ENCODE measurements around the gene LYAR. TPM values are rescaled to one million over a fixed set of nuclear protein-coding genes. Genes with fewer than 3 reads are reported as not detected.

Gene LYAR
- total and polyA plus RNA-seq, 2 of the 4 experiments (the other 2 are of a cell fraction), result 5.4 to 8.2 TPM

DNA sequence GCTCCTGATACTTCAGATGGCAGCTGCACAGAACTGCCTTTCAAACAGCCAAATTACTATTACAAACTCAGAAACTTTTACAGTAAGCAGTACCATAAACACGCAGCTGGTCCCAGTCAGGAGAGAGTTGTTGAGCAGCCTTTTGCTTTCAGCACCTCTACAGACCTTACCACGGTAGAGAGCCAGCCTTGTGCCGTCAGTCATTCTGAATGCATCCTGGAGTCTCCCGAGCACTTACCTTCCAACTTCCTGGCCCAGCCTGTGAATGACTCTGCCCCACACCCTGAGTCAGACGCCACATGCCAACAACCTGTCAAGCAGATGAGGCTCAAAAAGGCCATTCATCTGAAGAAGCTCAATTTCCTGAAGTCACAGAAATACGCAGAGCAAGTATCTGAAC is 12.5 kb upstream of the LYAR start:
- no peak for ATAC-seq (ENCODE audit: low read depth)

More for the DNA sequence above, 12.5 kb upstream of the LYAR start:
- H3K4me1 ChIP-seq (ENCODE audit: control insufficient read depth, insufficient read depth, low read length), result no peaks in the 10 kb centered on the region
- H2BK20ac ChIP-seq (ENCODE audit: low read depth, low read length), result no peak overlapping the region
- TF ChIP-seq MAFK (IDR thresholded peaks at IDR 0.05; ENCODE audit: low read depth, low read length) (no peak), CEBPB (IDR thresholded peaks at IDR 0.05; ENCODE audit: low read depth, low read length) (no peak), POLR2A (IDR thresholded peaks at IDR 0.05; ENCODE audit: low read depth, low read length) (no peak), MAZ (IDR thresholded peaks at IDR 0.05; ENCODE audit: borderline replicate concordance, low read depth, low read length) (no peak), MXI1 (IDR thresholded peaks at IDR 0.05; ENCODE audit: borderline replicate concordance, low read depth, low read length) (no peak), NFE2L2 (IDR thresholded peaks at IDR 0.05; ENCODE audit: low read depth, low read length) (no peak), FOS (IDR thresholded peaks at IDR 0.05; ENCODE audit: low read depth, low read length) (no peak), RFX5 (IDR thresholded peaks at IDR 0.05; ENCODE audit: low read depth, low read length) (no peak), RAD21 (IDR thresholded peaks at IDR 0.05; ENCODE audit: low read length) (no peak), RCOR1 (IDR thresholded peaks at IDR 0.05; ENCODE audit: insufficient replicate concordance, low read length) (no peak), CHD1 (IDR thresholded peaks at IDR 0.05; ENCODE audit: low read depth, low read length) (no peak), BHLHE40 (IDR thresholded peaks at IDR 0.05; ENCODE audit: low read depth, low read length) (no peak), SMC3 (IDR thresholded peaks at IDR 0.05; ENCODE audit: low read depth, low read length) (no peak)
- TF ChIP-seq, protein P1, sequence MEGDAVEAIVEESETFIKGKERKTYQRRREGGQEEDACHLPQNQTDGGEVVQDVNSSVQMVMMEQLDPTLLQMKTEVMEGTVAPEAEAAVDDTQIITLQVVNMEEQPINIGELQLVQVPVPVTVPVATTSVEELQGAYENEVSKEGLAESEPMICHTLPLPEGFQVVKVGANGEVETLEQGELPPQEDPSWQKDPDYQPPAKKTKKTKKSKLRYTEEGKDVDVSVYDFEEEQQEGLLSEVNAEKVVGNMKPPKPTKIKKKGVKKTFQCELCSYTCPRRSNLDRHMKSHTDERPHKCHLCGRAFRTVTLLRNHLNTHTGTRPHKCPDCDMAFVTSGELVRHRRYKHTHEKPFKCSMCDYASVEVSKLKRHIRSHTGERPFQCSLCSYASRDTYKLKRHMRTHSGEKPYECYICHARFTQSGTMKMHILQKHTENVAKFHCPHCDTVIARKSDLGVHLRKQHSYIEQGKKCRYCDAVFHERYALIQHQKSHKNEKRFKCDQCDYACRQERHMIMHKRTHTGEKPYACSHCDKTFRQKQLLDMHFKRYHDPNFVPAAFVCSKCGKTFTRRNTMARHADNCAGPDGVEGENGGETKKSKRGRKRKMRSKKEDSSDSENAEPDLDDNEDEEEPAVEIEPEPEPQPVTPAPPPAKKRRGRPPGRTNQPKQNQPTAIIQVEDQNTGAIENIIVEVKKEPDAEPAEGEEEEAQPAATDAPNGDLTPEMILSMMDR (conservative IDR thresholded peaks at IDR 0.05; ENCODE audit: low read depth, low read length), result no peak
- TF ChIP-seq, protein P2, sequence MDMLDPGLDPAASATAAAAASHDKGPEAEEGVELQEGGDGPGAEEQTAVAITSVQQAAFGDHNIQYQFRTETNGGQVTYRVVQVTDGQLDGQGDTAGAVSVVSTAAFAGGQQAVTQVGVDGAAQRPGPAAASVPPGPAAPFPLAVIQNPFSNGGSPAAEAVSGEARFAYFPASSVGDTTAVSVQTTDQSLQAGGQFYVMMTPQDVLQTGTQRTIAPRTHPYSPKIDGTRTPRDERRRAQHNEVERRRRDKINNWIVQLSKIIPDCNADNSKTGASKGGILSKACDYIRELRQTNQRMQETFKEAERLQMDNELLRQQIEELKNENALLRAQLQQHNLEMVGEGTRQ (IDR thresholded peaks at IDR 0.05; ENCODE audit: low read depth, low read length), result no peak
- TF ChIP-seq, protein P3, sequence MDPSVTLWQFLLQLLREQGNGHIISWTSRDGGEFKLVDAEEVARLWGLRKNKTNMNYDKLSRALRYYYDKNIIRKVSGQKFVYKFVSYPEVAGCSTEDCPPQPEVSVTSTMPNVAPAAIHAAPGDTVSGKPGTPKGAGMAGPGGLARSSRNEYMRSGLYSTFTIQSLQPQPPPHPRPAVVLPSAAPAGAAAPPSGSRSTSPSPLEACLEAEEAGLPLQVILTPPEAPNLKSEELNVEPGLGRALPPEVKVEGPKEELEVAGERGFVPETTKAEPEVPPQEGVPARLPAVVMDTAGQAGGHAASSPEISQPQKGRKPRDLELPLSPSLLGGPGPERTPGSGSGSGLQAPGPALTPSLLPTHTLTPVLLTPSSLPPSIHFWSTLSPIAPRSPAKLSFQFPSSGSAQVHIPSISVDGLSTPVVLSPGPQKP (IDR thresholded peaks at IDR 0.05; ENCODE audit: borderline replicate concordance, low read depth, low read length), result no peak
- H3K23ac ChIP-seq (ENCODE audit: low read depth, low read length), result no peak overlapping the region
- H2BK120ac ChIP-seq (ENCODE audit: low read depth, low read length), result no peak overlapping the region
- H3K9me1 ChIP-seq (ENCODE audit: insufficient read depth, low read length), result peaks cover 14% of the 10 kb centered on the region; the same call in 1 of the 2 replicates
- dilution Hi-C loops (cut with HindIII; ENCODE audit: low sequenced_read_pairs, unreplicated experiment), result no loop called here
- no peak overlapping the region for H2AFZ ChIP-seq (replicated peaks; ENCODE audit: low read length, poor library complexity)
- H4K91ac ChIP-seq (ENCODE audit: insufficient read depth, low read depth, low read length), result no peak overlapping the region
- H3K9me3 ChIP-seq (ENCODE audit: control insufficient read depth, insufficient read depth, low read length), result no peaks in the 10 kb centered on the region
- ChIA-PET POLR2A (ENCODE audit: unreplicated experiment) (no interaction called here), CTCF (no interaction called here)
- H3K4me2 ChIP-seq (ENCODE audit: low read depth, low read length), result no peak overlapping the region
- H3K9ac ChIP-seq (ENCODE audit: low read depth, low read length), result no peak overlapping the region
- no peaks in the 10 kb centered on the region for H3K27me3 ChIP-seq (ENCODE audit: control insufficient read depth, insufficient read depth, low read length)
- H4K8ac ChIP-seq (ENCODE audit: low read depth in 2 of 2, low read length in 2 of 2), result no peak overlapping the region
- no peak overlapping the region for H3K14ac ChIP-seq (replicated peaks; ENCODE audit: low read depth, low read length)
- no peak overlapping the region for H3K18ac ChIP-seq (ENCODE audit: low read depth, low read length)
- H3K4ac ChIP-seq (ENCODE audit: low read depth, low read length), result no peak overlapping the region
- WGBS, 2 experiments (ENCODE audit: extremely low coverage in 2 of 2, insufficient read length in 1 of 2), result 80% methylated on average over 2 of the region's 6 CpGs; no CpG with 5 or more reads in 1 of the 2 experiments
- no peak overlapping the region for H2AK9ac ChIP-seq (replicated peaks; ENCODE audit: low read depth, low read length, poor library complexity)
- H3K4me3 ChIP-seq (ENCODE audit: insufficient read depth, low read depth, low read length), result no peak overlapping the region
- H2BK5ac ChIP-seq (ENCODE audit: low read depth, low read length, poor library complexity, severe bottlenecking), result no peak overlapping the region
- DNase-seq, result no peak
- H3K36me3 ChIP-seq (ENCODE audit: control insufficient read depth, insufficient read depth, low read length), result peaks cover 25% of the 10 kb centered on the region
- H2BK15ac ChIP-seq (ENCODE audit: low read depth, low read length), result no peak overlapping the region
- intact Hi-C loops (cut with micrococcal nuclease), result no loop called here
- H3K79me1 ChIP-seq (ENCODE audit: low read depth in 1 of 2, low read length in 2 of 2), result peaks cover 21 to 45% of the 10 kb centered on the region in 2 experiments
- H3K56ac ChIP-seq (ENCODE audit: extremely low read depth, insufficient read depth, low read length), result no peak overlapping the region
- BruUV-seq (replicated peaks), result no TSS peak
- H4K20me1 ChIP-seq (ENCODE audit: insufficient read depth, low read length), result peaks cover 6% of the 10 kb centered on the region
- no peak overlapping the region for H3K27ac ChIP-seq (ENCODE audit: insufficient read depth, low read length)
- in situ Hi-C loops (cut with MboI; ENCODE audit: low sequenced_read_pairs), result no loop called here
- no peak overlapping the region for H4K5ac ChIP-seq (ENCODE audit: low read depth, low read length)
- no peak overlapping the region for H2AK5ac ChIP-seq (ENCODE audit: low read depth, low read length)
